HG03558 (cell line): ENCODE results near the gene MCTP1.

Experiments
- ATAC-seq: cut with Tn5 transposase; IDR thresholded peaks from one replicate; pipeline ENCODE4 v1.9.1; 2021; ENCODE audit warnings: moderate number of reproducible peaks; ENCODE audit not compliant: unreplicated experiment; ENCODE audit errors: extremely low read depth

MCTP1 gene

DNA sequence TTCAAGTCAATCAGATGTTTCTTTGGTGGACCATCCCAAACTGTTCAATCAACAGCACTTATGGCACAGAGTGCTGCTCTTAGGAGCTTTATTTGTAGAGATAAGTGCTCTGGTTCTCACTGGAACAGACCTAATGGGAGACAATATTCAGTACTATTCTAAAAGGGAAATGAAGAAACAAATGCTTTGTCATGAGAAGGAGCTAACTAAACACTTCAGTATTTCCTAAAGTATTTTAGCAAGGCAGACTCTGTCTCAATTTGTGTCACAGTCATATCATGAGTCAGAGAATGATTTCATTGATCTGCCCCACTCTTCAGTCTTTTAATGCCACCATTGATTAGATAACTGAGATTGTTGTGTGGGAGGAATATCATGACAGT, 491.1 kb downstream of the MCTP1 start:
- peak; percentile 23 for ATAC-seq

DNA sequence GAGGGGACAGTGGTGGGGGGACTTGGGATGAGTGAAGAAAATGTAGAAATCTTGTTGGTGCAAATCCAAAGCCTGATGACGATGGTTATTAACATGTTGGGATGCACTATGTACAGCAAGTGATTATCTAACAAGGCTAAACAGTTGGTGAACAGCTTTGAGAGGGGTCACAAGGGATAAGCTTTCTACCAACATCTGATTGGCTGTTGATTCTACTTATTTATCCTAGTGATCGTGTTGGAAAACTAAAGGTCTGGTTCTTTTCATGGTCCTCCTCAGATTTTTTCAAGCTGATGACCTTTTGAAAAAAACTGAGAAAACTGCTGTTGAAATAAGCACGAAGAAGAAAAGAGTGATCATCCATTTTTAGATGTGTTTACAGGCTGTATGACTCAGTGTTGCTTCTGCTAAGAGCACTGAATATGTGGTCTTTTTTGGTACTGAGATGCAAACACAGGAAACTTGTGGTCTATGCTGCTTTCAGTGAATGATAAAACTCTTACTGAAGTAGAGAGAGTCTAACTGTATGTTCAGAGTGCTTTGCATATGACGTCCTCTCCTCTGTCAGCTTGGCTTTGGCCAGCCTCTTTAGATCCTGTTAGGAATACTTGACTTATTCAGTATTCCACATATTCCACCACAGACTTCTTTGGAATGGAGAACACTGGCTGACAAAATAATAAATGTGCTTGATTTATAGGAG, 491.6 kb downstream of the MCTP1 start:
- peak; percentile 99 for ATAC-seq

DNA sequence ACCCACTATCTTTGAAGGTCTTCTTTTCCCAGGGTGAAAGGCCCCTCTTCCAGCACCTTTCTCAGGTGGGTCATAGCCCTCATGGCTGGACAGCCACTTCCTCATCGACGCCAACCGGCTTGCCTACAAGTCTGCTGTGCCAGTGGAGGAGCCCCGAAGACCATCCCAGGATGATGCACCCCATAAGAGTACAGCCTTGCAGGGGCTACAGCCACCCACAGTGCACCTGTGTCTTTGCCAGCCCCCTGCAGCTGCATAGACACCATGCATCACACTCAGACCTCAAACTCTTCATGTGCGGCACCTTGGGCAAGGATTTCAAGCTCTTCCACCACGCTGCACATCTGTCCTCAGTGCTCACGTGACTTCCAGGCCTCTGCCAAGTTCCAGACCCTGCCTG, 493.1 kb downstream of the MCTP1 start:
- ATAC-seq = no peak

DNA sequence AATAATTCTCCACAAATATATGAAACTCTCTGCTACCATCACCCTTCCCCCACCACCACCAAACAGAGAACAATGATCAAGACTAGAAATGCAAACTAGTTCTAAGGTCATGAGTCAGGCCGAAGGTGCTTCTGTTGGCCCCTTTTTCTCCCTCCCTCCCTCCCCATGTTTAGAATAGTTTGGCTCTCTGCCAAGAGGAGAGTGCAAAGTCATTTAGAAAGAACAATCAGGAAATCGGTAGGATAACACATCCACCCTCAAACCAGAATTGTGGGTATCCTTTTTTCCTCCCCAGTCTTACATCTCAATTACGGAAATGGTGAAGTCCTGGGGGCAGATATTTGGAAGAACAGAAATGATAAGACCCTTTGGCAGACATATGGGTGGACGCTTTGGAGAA, 496.4 kb downstream of the MCTP1 start:
- ATAC-seq = no peak

DNA sequence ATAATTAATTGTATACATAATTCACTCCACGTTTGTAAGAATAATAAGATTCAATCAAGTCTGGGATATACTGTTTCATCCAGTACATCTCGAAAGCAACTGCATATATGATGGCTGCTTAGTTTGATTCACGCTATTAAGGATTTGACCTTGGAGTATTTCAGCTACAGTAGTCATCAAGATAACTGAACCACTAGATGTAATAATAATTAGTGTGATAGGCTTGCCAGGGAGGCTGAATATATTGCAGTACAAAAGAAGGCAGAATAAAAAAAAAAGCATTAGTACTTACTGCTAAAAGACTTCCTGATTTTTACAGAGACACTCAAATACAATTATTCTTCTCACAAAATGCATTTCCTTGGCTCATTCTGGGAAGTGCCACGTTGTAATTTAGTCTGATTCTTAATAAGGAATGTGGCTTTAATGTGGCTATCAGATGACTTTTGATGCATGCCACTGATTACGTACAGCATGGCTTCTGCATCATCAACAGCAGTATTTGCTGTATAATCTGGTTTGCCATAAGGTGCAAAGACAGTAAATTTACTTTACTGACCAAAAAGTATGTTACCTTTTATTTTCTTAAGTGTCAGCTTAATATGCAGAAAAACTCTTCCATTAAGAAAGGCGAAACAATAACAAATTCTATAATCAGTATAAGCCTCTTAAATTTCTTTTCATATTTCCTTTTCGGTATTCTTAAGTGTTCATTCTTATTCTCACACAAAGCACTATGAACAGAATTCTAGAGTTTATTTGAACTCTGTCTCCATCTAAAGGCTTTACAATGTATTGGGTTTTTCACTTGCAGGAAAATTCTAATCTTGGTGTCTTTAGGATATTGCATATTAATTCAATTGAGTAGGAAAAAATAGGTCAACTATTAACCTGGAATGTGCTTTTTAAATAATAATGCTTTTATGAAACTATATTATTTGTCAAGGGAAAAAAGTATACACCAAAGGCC, 500.1 kb downstream of the MCTP1 start:
- ATAC-seq = no peak

DNA sequence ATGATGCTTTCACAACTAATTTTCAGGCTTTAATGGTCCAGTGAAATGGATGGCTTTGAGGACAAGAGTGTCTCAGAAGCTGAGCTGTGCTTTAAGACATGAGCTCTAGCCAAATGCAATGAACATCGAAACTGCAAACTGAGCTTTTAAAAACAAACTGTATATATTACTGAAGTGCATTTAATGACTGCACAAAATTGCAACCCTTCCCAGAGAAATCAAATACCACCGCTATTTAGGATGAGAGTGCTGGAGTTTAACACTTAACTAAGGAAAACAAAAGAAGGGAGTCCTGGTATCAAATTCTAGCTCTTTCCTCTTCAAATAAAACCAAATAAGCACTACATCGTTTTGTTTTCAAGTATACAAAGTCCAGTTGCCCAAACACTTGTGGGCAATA, 502.5 kb downstream of the MCTP1 start:
- no peak for ATAC-seq

DNA sequence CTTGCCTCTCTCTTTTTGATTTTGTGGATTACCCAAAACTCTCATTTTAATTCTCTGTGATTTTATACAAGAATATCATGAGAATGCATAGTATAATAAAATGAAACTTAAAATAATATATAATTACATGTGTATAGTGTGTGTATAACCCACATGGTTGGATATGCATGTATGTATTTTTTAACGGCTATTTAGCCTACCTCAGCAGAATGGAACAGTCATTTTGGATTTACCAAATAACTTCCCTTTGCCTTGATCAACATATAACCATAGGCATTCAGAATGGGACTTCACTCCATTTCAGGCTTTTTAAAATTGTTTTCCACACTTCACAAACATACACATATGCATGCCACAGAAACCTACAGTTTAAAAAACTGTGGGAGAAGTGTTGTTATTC, 505.2 kb downstream of the MCTP1 start:
- no peak for ATAC-seq

DNA sequence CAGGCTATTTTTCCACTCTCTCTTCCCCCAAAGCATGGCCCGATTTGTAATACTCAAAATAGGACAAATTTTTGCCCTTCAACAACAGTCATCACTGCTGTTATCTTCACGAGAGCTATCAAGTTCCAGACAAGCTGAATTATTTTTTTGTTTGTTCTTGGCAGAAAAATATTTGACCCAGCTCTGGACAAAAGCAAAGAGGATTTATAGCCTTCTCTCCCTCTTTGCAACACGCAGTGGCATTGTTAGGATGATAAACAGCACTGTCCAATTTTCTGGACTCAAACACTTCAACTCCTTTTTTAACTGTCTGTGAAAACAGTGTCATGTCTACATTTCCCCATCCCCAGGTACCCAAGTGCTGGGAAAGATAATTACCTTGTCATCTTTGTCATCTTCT, 506.2 kb downstream of the MCTP1 start:
- no peak for ATAC-seq

DNA sequence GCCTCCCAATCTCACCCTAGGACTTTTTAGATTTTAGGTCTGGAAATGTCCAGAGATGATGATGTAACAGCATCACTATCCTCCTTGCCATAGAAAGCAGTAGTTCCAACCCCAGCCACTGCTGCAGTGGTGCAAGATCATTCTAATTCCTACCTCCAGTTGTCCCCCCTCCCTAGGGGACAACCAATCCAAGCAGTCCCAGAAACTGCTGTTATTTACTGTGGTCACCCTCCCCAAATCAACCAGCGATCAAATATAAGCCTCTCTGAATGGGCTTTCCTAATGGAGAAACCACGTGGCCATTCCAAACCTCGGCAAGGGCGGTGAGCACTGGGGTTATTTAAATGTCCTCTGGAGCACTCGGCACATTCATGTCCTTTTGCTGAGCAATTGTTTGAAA, 506.6 kb downstream of the MCTP1 start:
- ATAC-seq = no peak

DNA sequence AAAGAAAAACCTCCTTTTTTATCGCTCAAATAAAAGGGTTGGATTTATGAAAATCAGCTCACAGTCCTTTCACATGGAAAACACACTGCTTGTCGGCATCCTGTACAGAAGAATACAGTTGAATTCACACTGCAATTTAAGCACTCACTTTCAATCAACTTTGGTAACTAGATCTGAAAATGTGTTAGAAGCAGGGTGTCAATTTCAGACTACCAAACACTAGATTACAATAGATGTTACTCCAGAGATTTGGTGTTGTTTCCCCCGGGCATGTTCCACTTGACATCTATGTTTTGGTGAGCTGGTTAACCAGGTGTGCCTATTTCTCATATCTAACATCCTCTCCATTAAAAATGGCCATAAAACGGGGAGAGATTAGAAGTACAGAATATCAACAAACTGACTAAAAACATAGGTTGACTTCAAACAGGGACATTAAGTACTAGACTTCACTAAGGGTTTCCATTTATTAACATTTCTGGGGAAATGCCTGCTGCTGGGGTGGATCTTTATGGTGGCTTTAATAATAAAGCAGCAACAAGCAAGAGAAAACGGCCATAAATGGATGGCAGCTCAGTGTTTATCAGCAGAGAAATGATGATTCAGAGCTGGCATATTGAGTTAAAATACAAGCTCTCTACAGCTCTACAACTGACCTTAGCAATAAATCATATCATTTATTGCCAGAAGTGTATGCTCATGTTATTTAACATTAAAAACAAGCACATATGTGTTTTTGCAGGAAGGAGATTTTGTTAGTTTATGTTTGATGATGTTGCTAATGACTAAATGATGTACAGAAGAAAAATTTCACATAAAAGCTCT, 507.6 kb downstream of the MCTP1 start:
- no peak for ATAC-seq

DNA sequence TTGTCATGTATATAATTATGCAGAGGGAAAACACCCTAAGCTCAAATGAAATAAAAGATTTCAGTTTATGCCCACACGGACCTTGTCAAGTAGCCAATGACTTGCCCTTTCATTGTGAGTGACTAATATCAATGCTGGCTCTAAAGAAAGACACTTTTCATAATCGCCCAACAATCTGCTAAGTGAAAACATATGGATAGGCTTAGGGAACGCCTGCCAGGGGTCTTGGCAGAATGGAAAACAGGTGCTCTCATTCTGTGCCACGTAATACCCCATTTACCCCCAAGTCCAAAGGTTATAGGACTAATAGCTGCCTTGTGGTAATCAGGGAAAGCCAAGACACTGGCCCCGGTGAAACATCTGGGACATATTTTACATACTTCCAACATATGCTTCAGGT, 508.7 kb downstream of the MCTP1 start:
- no peak for ATAC-seq

DNA sequence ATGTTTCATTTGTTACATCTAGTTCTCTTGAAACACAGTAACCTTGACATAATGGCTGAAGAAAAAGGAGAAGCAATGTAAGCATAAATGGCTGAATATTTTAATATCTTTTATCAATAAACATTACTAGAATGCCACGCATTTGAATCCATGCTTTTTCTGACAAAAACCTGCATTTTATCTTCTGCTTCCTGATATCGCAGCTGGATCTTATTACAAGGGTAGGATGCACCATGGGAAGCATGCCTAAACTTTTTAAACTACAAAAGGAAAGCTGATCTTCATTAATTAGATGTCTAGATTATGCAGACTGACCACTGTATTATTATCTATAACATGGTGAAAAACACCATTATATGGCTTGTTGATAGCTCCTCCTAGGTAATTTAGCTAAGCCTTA, 509.8 kb downstream of the MCTP1 start:
- no peak for ATAC-seq

DNA sequence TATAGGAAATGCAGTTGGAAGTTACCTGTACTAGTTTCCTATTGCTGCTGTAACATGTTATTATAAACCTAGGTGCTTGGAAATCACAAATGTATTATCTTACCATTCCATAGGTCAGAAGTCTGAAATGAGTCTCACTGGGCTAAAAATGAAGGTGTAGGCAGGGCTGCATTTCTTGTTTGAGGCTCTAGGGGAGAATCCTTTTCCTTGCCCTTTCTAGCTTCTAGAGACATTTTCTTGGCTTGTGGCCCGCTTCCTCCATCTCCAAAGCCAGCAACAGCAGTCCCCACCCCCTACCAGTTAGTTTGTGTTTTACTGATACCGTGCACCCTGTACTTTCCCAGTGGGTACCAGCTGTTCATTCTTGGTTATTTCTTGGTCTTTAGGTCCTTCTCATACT, 513.2 kb downstream of the MCTP1 start:
- ATAC-seq = no peak

DNA sequence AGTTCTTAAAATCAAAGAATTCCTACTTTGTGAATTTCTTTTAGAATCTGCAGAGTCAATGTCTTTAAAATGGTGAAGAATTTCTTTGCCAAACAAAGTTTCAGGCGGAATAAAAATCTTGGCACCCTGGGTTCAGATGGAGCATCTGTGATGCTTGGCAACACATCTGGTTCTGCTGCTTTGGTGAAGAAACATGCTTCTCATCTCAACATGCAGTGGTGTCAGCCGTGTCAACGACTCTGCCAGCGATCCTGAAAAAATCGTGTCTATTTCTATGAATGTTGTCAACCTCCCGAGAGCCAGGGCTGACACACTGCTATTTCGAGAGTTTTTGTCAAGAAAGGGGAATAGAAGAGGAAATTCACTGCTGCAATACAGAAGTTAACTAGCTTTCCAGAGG, 514.9 kb downstream of the MCTP1 start:
- no peak for ATAC-seq

DNA sequence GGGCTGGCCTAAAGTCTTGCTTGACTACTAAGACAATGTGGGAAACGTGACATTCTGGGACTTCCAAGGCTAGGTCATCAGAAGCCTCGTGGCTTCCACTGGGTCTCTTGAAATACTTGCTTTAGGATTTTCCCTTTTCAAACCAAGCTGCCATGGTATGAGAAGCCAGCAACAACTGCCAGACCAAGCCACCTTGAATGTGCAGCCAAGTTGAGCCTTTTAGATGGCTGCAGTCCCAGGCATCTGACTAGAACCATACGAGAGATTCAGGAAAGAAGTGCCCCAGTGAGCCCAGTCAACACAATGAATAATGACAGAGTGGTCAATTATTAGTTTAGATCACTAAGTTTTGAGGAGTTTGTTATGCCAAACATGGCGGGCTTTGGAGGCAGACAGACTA, 523.1 kb downstream of the MCTP1 start:
- no peak for ATAC-seq

DNA sequence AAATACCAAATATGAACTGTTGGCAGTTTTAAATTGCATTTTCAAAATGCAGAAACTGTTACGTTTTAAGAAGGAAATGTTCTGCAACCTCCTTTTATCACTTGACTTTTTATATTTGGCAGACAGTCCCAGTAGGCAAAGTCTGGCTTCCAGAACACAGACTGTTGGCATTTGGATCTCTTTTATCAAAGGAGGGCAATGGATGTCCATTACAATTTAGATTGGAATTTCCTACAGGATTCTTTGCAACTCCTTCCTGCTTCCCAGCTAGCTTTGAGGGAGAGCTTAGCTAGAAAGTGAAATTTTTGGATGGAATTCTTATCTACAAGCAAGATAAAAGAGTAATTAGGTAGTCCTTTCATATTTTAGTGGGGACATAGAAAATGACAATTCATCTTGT, 523.8 kb downstream of the MCTP1 start:
- no peak for ATAC-seq

DNA sequence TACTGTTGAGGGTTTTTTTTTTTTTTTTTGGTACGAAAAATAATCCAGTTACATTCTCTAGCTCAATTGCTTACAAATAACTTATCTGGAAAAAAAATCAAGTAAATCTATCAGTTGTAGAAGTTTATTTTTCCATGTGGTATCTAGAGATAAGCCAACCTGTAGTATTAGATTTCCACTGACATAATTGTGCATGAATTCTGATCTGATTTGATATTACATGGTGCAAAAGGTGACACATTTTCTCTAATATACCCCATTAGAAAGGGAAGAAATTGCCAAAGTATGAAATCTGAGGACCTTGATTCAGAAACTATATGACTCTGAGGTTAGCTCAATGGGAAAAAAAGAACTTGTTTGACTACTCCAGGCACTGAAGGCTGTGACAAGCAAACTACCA, 524.9 kb downstream of the MCTP1 start:
- no peak for ATAC-seq

DNA sequence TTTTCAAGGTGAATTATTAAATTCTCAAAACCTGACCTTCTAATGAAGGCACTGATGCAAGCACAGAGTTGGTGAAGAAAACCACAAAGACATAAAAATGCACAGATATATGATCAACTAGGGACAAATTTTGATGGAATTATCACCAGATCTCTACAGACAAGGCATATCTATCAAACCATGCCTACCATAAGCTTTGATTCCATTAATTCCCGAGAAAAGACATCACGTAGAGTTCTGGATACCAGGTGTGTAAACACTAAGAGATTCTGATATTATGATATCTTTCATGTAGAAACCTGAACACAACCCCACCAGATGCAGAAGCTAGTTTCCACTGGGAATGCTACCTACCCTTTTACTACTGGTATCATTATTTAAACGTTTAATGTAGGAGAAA, 525.9 kb downstream of the MCTP1 start:
- ATAC-seq = no peak

DNA sequence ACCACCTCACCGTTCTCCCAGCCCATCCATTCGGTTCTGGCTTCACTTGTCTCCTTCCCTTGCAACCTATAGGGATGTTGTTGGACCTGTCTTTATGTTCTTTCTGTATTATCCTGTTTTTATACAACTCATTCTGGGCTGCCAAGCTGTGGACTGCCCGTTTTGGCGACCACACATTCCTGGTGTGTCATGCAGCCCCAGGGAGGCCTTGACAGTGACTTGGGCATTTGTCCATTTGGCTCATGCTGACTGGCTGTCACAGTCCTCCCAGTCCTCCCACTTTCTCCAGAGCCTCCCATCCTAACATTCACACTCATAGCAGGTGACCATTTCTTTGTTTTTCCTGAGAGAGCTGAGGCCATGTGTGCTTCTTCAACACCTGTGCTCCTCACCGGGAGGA, 530.1 kb downstream of the MCTP1 start:
- ATAC-seq = no peak

DNA sequence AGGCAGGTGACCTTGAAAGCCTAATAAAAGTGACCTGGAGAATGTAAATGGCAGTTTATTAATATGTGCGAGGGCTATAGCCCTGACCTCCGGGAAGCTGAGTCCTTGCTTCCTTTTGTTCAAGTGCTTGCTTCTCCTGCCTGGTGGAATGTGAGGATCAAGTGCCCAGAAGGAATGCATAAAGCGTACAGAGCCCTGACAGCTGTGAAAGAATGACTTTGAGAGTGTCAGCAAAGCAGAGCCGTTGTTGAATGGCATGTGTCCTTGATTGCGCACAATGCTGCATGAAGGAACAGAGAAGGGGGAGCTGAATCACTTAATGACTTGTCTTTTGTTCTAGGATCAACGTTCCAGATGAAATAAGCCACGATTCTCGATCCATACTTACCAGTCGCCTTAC, 533.4 kb downstream of the MCTP1 start:
- no peak for ATAC-seq

DNA sequence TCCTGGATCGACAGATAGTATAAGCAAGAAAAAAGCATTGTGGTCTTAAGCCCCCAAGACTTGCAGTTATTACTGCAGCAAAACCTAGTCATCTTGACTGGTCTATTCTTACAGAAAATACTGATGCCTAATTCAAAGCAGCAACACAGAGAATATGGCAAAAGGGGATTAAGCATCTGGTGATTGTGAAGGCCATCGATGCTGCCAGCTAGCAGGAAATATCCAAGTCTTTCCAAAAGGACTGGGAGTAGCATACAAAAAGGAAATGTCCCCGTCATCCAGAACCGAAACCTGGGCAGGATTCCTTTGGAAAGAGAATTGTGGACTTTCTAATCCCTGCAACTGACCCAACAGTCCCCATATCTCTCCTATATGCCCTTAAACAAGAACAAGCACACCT, 534.2 kb downstream of the MCTP1 start:
- ATAC-seq = no peak
